Measurements from ENCODE around the gene EEIG1.

DNA sequence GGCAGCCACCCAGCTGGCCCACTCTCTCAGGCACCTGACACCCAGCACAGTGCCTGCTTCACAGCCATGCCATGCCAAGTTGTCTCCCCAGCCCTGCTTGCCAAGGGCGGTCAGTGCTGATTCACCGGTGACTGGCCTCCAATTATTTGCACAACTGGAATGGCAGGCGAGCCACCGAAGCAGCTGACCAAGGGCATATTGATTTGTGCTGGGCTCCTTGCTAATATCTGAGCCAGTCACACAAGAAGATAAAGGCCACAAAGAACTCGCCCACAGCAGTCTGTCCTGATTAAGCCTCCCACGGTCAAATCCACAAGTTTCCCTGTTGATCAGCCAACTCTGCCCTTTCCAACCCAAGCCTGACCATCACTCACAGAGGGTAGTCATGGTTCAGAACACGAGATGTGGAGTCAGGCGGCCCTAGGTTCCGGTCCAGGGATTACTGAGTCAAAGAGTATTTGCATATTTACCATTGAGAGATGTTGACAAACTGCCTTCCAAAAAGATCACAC, 6.4 kb upstream of the EEIG1 start:
- TF ChIP-seq, protein P1, sequence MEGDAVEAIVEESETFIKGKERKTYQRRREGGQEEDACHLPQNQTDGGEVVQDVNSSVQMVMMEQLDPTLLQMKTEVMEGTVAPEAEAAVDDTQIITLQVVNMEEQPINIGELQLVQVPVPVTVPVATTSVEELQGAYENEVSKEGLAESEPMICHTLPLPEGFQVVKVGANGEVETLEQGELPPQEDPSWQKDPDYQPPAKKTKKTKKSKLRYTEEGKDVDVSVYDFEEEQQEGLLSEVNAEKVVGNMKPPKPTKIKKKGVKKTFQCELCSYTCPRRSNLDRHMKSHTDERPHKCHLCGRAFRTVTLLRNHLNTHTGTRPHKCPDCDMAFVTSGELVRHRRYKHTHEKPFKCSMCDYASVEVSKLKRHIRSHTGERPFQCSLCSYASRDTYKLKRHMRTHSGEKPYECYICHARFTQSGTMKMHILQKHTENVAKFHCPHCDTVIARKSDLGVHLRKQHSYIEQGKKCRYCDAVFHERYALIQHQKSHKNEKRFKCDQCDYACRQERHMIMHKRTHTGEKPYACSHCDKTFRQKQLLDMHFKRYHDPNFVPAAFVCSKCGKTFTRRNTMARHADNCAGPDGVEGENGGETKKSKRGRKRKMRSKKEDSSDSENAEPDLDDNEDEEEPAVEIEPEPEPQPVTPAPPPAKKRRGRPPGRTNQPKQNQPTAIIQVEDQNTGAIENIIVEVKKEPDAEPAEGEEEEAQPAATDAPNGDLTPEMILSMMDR (IDR thresholded peaks at IDR 0.05; ENCODE audit: low read depth, low read length): no peak
- TF ChIP-seq EZH2phosphoT487 (IDR thresholded peaks at IDR 0.05; ENCODE audit: low read depth): no peak
